ENCODE data around the gene RAD9A. TPM values are rescaled to one million over a fixed set of nuclear protein-coding genes. Genes with fewer than 3 reads are reported as not detected.
A peak's percentile ranks its signal among the peaks of the same experiment; 100 is the strongest.

The RAD9A gene
- total and polyA plus RNA-seq, 9 of the 15 experiments (the other 6 are each of a cell fraction or from before 2014, with no cell fraction given): 1.4 to 41.2 (median 16.1) TPM

- TF ChIP-seq ZNF592 (IDR thresholded peaks at IDR 0.05): 0 out of 2 replicates have a peak, but pooled peaks have one; percentile 32
- no peak for TF ChIP-seq NR2C1 (IDR thresholded peaks at IDR 0.05)
- TF ChIP-seq NR2C1 (tag; IDR thresholded peaks at IDR 0.05): no peak
- 0 out of 4 replicates have a peak, but pooled peaks of 1 of the 2 experiments have one; percentile 8 for TF ChIP-seq NRF1 (conservative IDR thresholded peaks at IDR 0.05 in 1 of 2, IDR thresholded peaks at IDR 0.05 in 1 of 2)
- 0 out of 2 replicates have a peak, but pooled peaks have one; percentile 46 for TF ChIP-seq LARP7 (IDR thresholded peaks at IDR 0.05)
- TF ChIP-seq RB1 (IDR thresholded peaks at IDR 0.05; ENCODE audit: low read depth): 0 out of 2 replicates have a peak, but pooled peaks have one; percentile 8
- TF ChIP-seq TAF7 (tag; IDR thresholded peaks at IDR 0.05): no peak
- TF ChIP-seq PHB (CRISPR knock-in tag; IDR thresholded peaks at IDR 0.05): 0 out of 2 replicates have a peak, but pooled peaks have one; percentile 38
Measured at GRCh38 chr11:67352546-67353316, 39.1 kb upstream of the RAD9A start (continued).
